Stimulated activated CD8-positive, alpha-beta memory T cell treated with anti-CD3 and anti-CD28 coated beads, Interleukin-2, amount 100 ng/mL, for 1 hour (primary cell): Measurements from ENCODE around the gene EIF5A2.
A peak's percentile ranks its signal among the peaks of the same experiment; 100 is the strongest.
"Not testable (repeated sequence)": the region's sequence is repeated elsewhere in the genome, so short reads cannot be mapped to it uniquely, and the experiment has no call there.

Experiments used
- DNase-seq, 2 donors: peaks; one replicate each; pipeline ENCODE4 v3.0.0-alpha.2; 2020; ENCODE audit warnings: low read depth in 2 of 2

Gene EIF5A2

DNA sequence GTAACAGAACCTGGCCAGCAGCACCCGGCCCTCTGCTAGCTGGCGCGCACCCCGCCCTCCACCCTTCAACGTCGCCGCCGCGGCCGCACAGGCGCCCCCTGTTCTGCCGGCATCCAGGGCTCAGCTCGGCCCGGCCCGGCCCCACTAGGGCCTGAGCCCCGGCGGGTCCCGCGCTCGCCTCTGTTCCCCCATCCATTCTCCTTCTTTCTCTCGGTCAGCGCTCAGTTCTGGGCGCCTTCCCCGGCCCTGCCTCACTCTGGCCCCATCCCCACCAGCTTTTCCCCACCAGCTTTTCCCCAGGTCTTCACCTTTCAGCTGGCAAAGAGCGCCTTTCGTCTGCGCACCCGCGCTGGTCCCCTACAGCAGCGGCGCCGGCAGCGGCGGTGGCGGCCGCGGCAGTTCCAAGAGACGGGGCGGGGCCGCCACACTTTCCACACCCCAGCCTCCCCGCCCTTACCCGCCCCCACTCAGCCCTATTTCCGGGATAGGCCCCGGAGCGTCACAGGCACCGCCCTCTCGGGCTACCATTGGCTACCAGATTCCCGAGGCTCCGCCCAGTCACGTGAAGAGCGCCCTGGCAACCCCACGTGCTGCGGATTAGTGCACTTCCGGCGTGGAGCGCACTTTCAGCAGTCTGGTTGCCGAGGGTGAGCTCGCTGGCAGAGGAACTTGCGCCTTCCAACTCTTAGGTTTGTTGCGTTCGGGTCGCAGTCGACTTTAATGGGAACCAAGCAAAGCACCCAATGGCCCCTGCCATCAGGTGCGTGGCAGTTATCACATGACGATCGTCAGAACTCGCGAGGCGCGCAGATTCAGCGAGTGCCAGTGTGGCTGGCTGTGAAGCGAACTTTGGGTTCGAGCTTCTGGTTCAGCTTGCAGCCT, at the start of gene EIF5A2:
Gene EIF5A2, minus strand, starts transcription at position 403 of the 882 bp plus-strand sequence. CDS start 831 bp downstream, outside the sequence.
- peak; percentile 87 to 91 for DNase-seq

DNA sequence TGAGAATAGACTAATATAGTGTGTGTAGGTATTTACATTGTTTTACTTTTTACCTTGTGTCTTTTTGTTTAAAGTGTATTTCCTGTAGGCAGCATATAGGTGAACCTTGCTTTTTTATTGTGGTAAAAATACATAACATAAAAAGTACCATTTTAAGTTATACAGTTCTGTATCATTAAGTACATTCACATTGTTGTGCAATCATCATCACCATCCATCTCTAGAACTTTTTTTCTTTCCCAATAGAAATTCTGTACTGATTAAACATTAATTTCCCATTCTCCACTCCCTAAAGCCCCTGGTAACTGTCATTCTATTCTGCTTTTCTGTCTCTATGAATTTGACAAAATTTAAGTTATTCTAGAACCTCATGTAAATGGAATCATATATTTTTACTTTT, 48.2 kb upstream of the EIF5A2 start:
- no peak for DNase-seq

DNA sequence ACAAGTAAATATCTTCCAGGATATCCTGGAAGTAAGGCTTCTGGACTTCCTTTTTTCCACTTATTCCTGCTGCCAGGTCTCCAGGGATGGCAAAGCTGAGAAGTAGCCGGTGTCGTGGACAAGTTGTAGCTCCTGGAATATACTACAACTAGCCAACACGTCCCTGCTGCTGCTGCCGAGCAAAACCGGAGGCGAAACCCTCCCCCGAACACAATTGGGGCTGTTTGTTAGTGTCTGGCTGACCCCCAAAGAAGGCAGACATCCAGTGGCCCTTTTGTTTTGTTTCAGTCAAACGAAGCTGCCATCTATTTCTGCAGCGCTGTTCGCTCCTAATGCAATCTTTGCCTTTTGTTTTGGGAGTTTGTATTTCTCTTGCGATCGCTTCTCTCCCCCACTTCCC, 45.3 kb upstream of the EIF5A2 start:
- DNase-seq = no peak

DNA sequence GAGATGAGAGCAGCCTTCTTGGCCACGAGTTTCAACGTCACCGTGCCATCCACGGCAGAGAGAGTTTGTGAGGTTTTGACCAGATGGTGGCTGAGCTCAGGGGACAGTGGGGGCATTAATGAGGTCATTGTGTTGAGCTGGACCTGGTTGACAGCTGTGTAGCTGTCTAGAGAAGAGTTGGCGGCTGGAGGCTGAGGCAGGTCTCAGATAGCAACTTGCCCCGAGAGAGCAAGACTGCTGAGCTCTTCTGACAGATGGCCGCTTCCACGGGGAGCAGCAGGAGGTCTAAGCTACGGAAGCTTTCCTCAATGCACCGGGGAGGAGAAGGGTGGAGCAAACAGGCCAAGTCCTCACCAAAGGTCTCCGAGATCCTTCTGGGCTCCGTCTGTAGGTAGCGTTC, 44.8 kb upstream of the EIF5A2 start:
- no peak for DNase-seq

DNA sequence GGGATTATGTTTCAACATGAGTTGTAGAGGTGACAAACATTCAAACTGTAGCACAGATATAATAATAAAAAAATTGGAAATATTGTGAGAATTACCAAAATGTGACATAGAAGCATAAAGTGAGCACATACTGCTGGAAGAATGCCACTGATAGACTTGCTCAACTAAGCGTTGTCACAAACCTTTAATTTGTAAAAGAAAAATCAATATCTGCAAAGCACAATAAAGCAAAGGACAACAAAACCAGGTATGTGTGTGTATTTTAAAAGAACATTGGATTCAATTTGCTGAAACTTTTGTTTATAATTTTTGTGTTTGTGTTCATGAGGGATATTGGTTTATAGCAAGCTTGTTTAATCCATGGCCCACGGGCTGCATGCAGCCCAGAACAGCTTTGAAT, 40.8 kb upstream of the EIF5A2 start:
- no peak for DNase-seq

DNA sequence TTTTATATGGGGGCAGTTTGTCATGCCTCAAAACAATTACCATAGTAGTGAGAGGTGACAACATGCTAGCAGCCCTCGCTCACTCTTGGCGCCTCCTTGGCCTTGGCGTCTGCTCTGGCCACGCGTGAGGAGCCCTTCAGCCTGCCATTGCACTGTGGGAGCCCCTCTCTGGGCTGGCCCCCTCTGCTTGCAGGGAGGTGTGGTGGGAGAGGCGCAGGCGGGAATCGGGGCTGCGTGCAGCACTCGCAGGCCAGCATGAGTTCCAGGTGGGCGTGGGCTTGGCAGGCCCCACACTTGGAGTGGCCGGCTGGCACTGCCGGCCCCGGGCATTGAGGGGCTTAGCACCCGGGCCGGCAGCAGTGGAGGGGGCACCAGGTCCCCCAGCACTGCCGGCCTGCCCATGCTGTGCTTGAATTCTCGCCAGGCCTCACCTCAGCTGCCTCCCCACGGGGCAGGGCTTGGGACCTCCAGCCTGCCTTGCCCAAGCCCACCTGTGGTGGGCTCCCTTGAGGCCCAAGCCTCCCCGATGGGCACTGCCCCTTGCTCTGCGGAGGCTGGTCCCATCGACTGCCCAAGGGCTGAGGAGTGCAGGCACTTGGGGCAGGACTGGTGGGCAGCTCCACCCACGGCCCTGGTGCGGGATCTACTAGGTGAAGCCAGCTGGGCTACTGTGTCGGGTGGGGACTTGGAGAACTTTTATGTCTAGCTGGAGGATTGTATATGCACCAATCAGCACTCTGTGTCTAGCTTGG, 38.8 kb upstream of the EIF5A2 start:
- no peak for DNase-seq

DNA sequence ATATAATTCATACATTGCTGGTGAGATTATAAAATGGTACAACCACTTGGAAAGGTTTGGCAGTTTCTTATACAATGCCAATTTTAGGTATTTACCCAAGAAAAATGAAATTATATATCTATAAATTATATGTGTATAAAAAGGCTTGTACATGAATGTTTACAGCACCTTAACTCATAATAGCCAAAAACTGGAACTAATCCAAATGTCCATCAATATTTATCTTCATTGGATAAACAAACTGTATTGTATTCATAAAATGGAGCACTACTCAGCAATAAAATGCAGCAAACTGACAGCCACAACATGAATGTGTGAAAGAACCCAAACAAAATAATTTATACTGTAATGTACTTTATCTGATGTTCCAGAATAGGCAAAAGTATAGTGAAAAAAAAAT, 33.6 kb upstream of the EIF5A2 start:
- DNase-seq = no peak

DNA sequence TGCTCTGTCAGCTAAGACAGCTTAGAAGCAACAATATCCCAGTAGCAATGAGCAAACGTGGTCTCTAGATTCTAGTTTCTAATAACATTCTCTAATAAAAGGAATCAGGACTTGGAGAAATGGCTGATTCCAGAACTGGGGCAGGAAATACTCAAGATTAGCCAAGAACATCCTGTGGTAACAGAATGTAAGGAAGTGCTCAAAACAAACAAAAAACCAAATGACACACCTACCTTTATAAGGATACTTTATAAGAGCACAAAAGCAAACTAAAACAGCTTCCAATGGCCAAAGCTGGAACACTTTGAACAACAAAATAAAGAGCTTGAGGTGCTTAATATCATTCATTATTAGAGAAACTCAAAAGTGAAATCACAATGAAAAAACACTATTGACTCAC, 33.1 kb upstream of the EIF5A2 start:
- DNase-seq = no peak

DNA sequence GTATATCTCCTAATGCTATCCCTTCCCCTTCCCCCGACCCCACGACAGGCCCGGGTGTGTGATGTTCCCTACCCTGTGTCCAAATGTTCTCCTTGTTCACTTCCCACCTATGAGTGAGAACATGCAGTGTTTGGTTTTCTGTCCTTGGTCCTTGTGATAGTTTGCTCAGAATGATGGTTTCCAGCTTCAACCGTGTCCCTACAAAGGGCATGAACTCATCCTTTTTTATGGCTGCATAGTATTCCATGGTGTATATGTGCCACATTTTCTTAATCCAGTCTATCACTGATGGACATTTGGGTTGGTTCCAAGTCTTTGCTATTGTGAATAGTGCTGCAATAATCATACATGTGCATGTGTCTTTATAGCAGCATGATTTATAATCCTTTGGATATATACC, 24.6 kb upstream of the EIF5A2 start:
- not testable (repeated sequence) for DNase-seq

DNA sequence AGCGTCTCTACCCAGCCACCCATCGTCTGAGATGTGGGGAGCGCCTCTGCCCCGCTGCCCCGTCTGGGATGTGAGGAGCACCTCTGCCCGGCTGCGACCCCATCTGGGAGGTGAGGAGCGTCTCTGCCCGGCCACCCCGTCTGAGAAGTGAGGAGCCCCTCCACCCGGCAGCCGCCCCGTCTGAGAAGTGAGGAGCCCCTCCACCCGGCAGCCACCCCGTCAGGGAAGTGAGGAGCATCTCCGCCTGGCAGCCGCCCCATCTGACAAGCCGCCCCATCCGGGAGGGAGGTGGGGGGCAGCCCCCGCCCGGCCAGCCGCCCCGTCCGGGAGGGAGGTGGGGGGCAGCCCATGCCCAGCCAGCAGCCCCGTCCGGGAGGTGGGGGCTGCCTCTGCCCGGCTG, 15.1 kb upstream of the EIF5A2 start:
- not testable (repeated sequence) for DNase-seq

DNA sequence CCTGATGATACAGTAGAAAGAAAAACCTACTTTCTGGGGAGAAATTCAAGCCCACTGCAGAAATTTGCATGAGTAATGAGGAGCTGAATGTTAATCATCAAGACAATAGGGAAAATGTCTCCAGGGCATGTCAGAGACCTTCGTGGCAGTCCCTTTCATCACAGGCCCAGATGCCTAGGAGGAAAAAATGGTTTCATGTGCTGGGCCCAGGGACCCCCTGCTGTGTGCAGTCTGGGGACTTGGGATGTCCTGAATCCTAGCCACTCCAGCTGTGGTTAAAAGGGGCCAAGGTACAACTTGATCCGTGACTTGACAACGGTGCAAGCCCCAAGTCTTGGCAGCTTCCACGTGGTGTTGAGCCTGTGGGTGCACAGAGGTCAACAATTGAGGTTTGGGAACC, 10.3 kb upstream of the EIF5A2 start:
- DNase-seq = no peak

DNA sequence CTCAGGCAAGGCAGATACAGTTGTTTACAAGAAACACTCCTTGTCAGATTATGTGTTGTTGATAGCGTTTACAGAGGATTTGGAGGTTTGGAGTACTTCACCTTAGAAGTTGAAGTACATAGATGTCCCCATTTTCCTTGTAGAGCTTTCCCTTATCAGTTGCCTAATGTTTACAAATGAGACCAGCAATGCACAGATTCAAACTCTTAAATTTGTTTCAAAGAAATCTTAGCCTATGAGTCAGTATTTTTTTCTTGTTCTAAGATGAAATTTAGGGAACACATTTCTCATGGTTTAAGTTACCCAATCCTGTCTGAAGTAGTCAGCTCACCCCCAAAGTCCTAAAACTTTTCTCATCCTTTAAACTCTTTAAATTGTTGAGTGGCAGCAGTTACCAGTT, 6.3 kb upstream of the EIF5A2 start:
- DNase-seq = no peak

DNA sequence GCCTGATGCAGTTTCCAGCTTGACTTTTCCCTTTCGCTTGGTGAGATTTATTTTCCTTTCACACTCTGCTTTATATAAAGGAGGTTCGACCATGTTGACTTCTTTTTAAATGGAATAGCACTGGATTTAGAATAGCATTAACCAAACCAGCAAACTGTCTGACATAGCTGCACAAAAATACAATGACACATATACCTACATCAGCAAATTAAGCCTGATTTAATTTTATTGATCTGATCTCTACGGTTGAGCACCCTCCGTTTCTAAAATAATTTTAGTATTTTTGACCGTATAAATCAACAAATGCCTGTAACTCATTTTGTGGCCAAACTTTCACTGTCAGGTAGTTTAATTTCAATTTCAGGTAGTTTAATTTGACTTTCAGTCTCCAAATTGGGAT, 5.8 kb upstream of the EIF5A2 start:
- DNase-seq = no peak

DNA sequence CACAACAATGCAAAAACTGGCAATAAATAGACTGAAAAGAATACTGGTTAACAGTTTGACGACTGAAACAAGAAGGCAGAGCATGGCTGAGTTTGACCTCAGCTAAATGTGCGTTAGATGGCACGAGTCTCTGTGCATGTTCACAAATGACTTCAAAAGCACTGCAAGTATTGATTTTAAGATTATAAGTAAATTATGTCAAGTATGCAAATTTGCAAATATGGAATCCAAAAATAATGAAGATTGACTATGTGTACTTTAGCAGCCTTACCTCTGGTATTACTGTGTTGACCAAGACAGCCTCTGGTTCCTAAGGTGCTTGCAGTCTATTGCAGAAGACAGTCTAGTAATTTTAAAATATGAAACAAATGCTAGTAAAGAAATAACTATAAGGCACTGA, 2.6 kb upstream of the EIF5A2 start:
- no peak for DNase-seq

DNA sequence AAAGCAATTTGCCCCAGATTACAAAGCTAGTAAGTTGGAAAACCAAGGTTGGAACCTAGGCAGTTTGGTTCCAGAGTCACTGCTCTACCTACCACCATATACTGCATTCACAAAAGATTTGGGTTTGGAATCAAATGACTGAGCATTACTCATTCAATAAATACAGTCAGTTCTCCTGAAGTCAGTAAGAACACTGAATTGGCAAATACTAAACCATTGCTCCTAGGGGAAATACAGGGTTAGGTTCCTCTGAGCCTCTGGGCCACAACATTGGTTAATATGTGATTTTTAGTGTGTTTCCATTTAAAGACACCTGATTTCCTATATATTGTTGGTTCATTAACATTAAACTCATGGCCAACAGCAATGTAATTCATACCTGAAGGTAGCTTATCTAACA, 2.1 kb upstream of the EIF5A2 start:
- DNase-seq = no peak

DNA sequence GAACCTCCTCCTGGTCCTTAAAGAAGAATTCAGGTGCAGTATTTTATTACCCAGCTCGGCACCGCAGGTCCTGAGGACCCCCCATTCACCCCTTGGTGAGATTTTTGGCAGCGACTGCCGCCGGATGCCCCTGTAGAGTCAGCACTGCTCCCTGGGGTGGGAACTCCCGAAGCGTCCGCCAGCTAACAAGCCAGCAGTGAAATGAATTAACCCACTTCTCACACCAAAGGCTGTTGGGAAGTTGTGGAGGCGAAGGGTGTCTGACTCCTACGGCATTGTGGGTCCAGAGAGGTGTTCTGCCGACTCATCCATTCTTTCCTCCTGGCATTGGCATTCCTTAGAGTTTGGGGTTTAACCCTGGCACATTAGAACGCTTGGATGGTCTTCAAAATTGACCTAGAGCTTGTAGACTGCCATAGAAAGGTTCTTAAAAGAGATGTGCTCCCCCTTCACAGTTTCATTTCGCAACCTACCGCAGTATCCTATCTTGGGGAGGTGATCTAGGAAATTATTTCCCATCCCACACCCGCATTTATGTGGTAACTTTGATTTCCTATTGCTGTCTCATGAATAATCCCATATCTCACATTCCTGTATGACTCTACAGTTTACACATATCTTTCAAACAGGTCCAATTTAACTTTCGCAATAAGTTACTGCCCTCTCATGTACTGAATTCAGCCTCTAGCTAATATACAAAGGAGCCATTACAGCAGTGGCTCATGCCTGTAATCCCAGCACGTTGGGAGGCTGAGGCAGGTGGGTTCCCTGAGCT, 879 bp upstream of the EIF5A2 start:
- no peak for DNase-seq

DNA sequence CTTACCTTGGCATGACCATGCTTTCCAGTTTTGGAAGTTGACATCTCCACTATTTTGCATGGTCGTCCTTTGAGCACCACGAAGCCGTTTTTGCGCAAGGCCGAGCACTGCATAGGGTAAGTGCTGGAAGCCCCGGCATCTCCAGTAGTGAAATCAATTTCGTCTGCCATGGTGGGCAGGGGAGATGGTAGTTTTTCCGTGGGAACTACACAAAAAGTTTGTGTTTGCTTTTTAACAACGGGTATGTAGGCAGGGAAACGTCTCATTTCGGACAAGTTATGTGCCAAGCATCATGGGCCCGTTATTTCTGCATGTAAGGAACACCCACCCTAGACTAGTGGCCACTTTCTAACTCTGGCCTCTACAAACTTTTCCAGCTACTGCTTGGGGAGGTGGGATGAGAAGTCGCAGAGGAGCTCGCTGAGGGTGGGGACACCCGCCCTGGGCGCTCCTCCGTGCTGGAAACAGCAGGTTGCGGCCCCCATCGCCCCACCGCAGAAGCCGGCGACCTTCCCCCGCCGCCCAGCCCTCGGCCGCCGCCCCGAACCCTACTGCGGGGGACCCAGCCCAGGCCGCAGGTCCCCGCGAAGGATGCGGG, 701 bp downstream of the EIF5A2 start:
- DNase-seq = no peak

DNA sequence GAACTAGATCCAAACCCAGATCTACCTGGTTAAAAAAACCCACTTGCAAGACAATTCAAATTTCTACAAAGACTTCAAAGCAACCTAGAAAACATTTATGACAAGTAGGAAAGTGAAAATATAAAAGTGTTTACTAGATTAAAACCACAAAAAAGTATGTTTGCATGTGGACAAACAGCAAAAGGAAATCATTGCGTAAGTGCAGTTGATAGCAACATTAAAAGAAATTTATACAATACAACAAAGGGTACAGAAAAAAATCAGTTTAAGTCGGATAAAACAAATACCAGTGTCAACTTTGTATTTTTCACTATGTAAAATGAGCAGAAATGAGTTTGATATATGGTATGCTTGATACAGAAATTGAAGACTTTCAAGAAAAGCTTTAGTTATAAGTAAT, 2.6 kb downstream of the EIF5A2 start:
- DNase-seq = no peak

DNA sequence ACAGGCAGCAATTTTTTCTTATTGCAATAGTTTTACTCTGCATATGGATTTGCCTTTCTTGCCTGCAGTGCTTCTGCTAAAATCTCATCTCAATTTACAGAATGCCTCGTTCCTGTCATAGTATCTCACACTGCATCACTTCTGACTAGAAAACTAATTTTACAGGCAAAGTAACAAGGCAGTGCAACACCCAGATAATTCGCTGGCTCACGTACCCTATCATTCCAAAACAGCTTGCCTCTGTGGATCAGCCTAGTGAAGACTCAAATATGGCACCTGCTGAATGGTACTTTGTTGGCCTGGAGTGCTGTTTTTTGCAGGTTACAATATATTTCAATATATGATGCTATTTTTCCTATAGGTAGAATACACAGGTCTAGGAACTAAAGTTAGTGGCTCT, 5.3 kb downstream of the EIF5A2 start:
- no peak for DNase-seq

DNA sequence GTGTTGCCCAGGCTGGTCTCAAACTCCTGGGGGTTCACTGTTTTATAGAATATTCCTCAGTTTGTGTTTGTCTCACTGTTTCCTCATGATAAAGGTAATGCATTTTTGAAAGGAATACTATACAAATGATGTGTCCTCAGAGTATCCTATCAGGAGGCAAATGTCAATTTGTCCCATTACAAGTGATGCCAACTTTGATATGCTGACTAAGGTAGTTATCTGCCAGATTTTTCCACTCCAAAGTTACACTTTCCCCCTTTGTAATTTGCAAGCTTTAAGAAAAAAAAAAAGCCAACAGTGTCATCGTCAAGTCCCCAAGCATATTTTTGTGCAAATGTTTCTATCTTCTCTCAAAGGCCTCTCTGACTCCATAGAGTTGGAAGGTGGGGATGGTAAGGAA, 9.0 kb downstream of the EIF5A2 start:
- no peak for DNase-seq

DNA sequence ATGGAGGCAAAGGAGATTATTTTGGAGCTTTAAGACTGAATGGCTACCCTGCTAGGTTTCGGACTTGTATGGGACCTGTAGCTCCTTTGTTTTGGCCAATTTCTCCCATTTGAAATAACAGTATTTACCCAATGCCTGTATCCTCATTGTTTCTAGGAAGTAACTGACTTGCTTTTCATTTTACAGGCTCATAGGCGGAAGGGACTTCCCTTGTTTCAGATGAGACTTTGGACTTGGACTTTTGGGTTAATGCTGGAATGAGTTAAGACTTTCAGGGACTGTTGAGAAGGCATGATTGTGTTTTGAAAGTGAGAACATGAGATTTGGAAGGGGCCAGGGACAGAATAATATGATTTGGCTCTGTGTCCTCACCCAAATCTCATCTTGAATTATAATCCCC, 10.5 kb downstream of the EIF5A2 start:
- DNase-seq = no peak

DNA sequence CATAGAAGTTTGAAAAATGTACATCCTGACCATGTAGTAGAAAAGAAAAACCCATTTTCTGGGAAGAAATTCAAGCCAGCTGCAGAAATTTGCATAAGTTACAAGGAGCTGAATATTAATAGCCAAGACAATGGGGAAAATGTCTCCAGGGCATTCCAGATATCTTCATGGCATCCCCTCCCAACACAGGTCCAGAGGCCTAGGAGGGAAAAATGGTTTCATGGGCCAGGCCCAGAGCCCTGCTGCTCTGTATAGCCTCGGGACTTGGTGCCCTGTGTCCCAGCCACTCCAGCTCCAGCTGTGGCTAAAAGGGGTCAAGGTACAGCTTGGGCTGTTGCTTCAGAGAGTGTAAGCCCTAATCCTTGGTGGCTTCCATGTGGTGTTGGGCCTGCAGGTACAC, 11.2 kb downstream of the EIF5A2 start:
- not testable (repeated sequence) for DNase-seq
